Esophagus squamous epithelium (tissue), 5 donors: ENCODE data around the gene WSCD2. TPM values are rescaled to one million over a fixed set of nuclear protein-coding genes. Genes with fewer than 3 reads are reported as not detected.

Experiments
- DNase-seq: peaks from one replicate; lab custom pipeline; 2025; lab: John Stamatoyannopoulos, UW
- H3K27ac ChIP-seq, 4 donors: fragments of 200-600 bp; sonication (generic); one replicate each; pipeline ENCODE4 v1.5.1; 2016 to 2019; ENCODE audit warnings: mild to moderate bottlenecking in 1 of 4
- H3K27me3 ChIP-seq, 4 donors: fragments of 200-600 bp; sonication (generic); 1 replicate in 3 of 4; 2 replicates in 1 of 4; pipeline versions ENCODE4 v1.5.1 to v1.6.0; 2017 to 2021; ENCODE audit warnings: antibody characterized with exemption in 1 of 4
- H3K36me3 ChIP-seq, 3 donors: fragments of 200-600 bp; sonication (generic); one replicate each; pipeline ENCODE4 v1.5.1; 2016 to 2019
- H3K4me1 ChIP-seq, 3 donors: fragments of 200-600 bp; sonication (generic); one replicate each; pipeline ENCODE4 v1.5.1; 2017 to 2019
- H3K4me3 ChIP-seq, 4 donors: fragments of 200-600 bp; sonication (generic); 1 replicate in 3 of 4; 2 replicates in 1 of 4; pipeline ENCODE4 v1.5.1; 2016 to 2019; ENCODE audit warnings: mild to moderate bottlenecking in 2 of 4, moderate library complexity in 1 of 4
- H3K9me3 ChIP-seq, 3 donors: fragments of 200-600 bp; sonication (generic); one replicate each; pipeline ENCODE4 v1.5.1; 2016 to 2019
- CTCF ChIP-seq, 6 experiments: fragments of 450-650 bp in 4 of 6; fragments of 200-600 bp in 2 of 6; sonication (generic) in 2 of 6; IDR thresholded peaks; one replicate each; pipeline ENCODE4 v1.5.1; 2016 to 2019; ENCODE audit warnings: antibody characterized with exemption in 6 of 6, mild to moderate bottlenecking in 4 of 6, moderate library complexity in 4 of 6
- POLR2A ChIP-seq, 4 donors: fragments of 450-650 bp; IDR thresholded peaks; one replicate each; pipeline ENCODE4 v1.6.1; 2017; ENCODE audit warnings: antibody characterized with exemption in 4 of 4, mild to moderate bottlenecking in 4 of 4, moderate library complexity in 3 of 4
- WGBS, 2 donors: methylation state at CpG; one replicate each; pipeline ENCODE4 v1.1.5; 2018; 5-methylcytosine and 5-hydroxymethylcytosine counted together
- intact Hi-C: fragments of 100-400 bp; cut with DNase I; formaldehyde crosslinking; loops from one replicate; pipeline ENCODE4 v1.15.0; 2022
- total RNA-seq, 4 donors: library from RNA; depleted of rRNA; stranded (reverse); fragments of >200 nt; gene quantifications; one replicate each; pipeline ENCODE4 v1.1.0, GENCODE V29; 2016
- donor health status: DM: yes; HTN: yes; CAD: no.

Gene WSCD2
- total RNA-seq, 4 donors from 2014 or later, result 0.62 to 3.6 (median 3.3) TPM; not detected in 1

GRCh38 chr12:108143144-108143543 is 14.1 kb downstream of the WSCD2 start:
- H3K9me3 ChIP-seq, result no peaks in the 10 kb centered on the region
- H3K36me3 ChIP-seq, result no peaks in the 10 kb centered on the region
- no peak for DNase-seq
- H3K4me3 ChIP-seq, result no peak overlapping the region
- 100% methylated on average over 1 of the region's 1 CpG; no CpG with 5 or more reads in 1 of the 2 donors for WGBS, 2 donors
- TF ChIP-seq CTCF (IDR thresholded peaks at IDR 0.05) (no peak), POLR2A (IDR thresholded peaks at IDR 0.05) (no peak)
- no peak overlapping the region for H3K27ac ChIP-seq
- intact Hi-C loops, result no loop called here
- no peaks in the 10 kb centered on the region for H3K27me3 ChIP-seq
- H3K4me1 ChIP-seq, result no peaks in the 10 kb centered on the region

- H3K27ac ChIP-seq, result no peak overlapping the region
- no peaks in the 10 kb centered on the region for H3K36me3 ChIP-seq
- WGBS, 2 donors, result 77 to 85% methylated on average over 8 of the region's 8 CpGs
- H3K9me3 ChIP-seq, result no peaks in the 10 kb centered on the region
- H3K27me3 ChIP-seq, result no peaks in the 10 kb centered on the region
- DNase-seq, result no peak
- no peak overlapping the region for H3K4me3 ChIP-seq
- H3K4me1 ChIP-seq, result no peaks in the 10 kb centered on the region
- no peak for TF ChIP-seq POLR2A (IDR thresholded peaks at IDR 0.05)
- TF ChIP-seq CTCF (IDR thresholded peaks at IDR 0.05), result no peak
- intact Hi-C loops, result no loop called here
Observed at GRCh38 chr12:108144080-108144479, 15.0 kb downstream of the WSCD2 start.

GRCh38 chr12:108145011-108145410 is 15.9 kb downstream of the WSCD2 start:
- 43 to 50% methylated on average over 1 to 2 of the region's 2 CpGs for WGBS, 2 donors
- no peaks in the 10 kb centered on the region for H3K36me3 ChIP-seq
- intact Hi-C loops, result no loop called here

GRCh38 chr12:108146035-108146893 is 17.2 kb downstream of the WSCD2 start:
- H3K36me3 ChIP-seq, result no peaks in the 10 kb centered on the region

More at GRCh38 chr12:108145011-108145410, 15.9 kb downstream of the WSCD2 start:
- Histone ChIP-seq H3K4me3 (no peak overlapping the region), H3K27me3 (no peaks in the 10 kb centered on the region), H3K4me1 (no peaks in the 10 kb centered on the region), H3K9me3 (no peaks in the 10 kb centered on the region), H3K27ac (no peak overlapping the region)
- no peak for DNase-seq
- TF ChIP-seq POLR2A (IDR thresholded peaks at IDR 0.05) (no peak), CTCF (IDR thresholded peaks at IDR 0.05) (no peak)

More at GRCh38 chr12:108146035-108146893, 17.2 kb downstream of the WSCD2 start:
- no peaks in the 10 kb centered on the region for H3K27me3 ChIP-seq
- intact Hi-C loops, result no loop called here
- no peak overlapping the region for H3K27ac ChIP-seq
- DNase-seq, result no peak
- H3K4me3 ChIP-seq, result no peak overlapping the region
- WGBS, 2 donors, result 52 to 74% methylated on average over 6 of the region's 6 CpGs
- no peaks in the 10 kb centered on the region for H3K4me1 ChIP-seq
- TF ChIP-seq POLR2A (IDR thresholded peaks at IDR 0.05) (no peak), CTCF (IDR thresholded peaks at IDR 0.05) (no peak)
- H3K9me3 ChIP-seq, result no peaks in the 10 kb centered on the region
